ENCODE results near the gene NTN5. TPM values are rescaled to one million over a fixed set of nuclear protein-coding genes. Genes with fewer than 3 reads are reported as not detected.

The NTN5 gene
- total and polyA plus RNA-seq, 9 of the 15 experiments (the other 6 are each of a cell fraction or from before 2014, with no cell fraction given) = not detected

- no peak for TF ChIP-seq HDAC8 (tag; IDR thresholded peaks at IDR 0.05)
- no peak for TF ChIP-seq ZC3H4 (CRISPR knock-in tag; IDR thresholded peaks at IDR 0.05; ENCODE audit: borderline replicate concordance)
- peak; percentile 54; the same call in 1 of the 2 replicates for TF ChIP-seq STAG1 (CRISPR knock-in tag; IDR thresholded peaks at IDR 0.05; ENCODE audit: borderline replicate concordance)
- no peak for TF ChIP-seq STAT5B (CRISPR knock-in tag; IDR thresholded peaks at IDR 0.05)
- TF ChIP-seq SLC30A9 (CRISPR knock-in tag; IDR thresholded peaks at IDR 0.05) = no peak
- no peak for TF ChIP-seq MEF2D (tag; conservative IDR thresholded peaks at IDR 0.05; ENCODE audit: low read depth)
- no peak for TF ChIP-seq TSHZ1 (CRISPR knock-in tag; IDR thresholded peaks at IDR 0.05)
- TF ChIP-seq HDGF (IDR thresholded peaks at IDR 0.05) = peak; percentile 94
- TF ChIP-seq, protein P1, sequence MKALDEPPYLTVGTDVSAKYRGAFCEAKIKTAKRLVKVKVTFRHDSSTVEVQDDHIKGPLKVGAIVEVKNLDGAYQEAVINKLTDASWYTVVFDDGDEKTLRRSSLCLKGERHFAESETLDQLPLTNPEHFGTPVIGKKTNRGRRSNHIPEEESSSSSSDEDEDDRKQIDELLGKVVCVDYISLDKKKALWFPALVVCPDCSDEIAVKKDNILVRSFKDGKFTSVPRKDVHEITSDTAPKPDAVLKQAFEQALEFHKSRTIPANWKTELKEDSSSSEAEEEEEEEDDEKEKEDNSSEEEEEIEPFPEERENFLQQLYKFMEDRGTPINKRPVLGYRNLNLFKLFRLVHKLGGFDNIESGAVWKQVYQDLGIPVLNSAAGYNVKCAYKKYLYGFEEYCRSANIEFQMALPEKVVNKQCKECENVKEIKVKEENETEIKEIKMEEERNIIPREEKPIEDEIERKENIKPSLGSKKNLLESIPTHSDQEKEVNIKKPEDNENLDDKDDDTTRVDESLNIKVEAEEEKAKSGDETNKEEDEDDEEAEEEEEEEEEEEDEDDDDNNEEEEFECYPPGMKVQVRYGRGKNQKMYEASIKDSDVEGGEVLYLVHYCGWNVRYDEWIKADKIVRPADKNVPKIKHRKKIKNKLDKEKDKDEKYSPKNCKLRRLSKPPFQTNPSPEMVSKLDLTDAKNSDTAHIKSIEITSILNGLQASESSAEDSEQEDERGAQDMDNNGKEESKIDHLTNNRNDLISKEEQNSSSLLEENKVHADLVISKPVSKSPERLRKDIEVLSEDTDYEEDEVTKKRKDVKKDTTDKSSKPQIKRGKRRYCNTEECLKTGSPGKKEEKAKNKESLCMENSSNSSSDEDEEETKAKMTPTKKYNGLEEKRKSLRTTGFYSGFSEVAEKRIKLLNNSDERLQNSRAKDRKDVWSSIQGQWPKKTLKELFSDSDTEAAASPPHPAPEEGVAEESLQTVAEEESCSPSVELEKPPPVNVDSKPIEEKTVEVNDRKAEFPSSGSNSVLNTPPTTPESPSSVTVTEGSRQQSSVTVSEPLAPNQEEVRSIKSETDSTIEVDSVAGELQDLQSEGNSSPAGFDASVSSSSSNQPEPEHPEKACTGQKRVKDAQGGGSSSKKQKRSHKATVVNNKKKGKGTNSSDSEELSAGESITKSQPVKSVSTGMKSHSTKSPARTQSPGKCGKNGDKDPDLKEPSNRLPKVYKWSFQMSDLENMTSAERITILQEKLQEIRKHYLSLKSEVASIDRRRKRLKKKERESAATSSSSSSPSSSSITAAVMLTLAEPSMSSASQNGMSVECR (CRISPR knock-in tag; IDR thresholded peaks at IDR 0.05) = no peak
Observed at GRCh38 chr19:48646001-48646721, 26.7 kb downstream of the NTN5 start, which contains the start of gene CA11 (continued).
